Tongue (tissue), 2 donors: ENCODE results near the gene TGFB3. TPM values are rescaled to one million over a fixed set of nuclear protein-coding genes. Genes with fewer than 3 reads are reported as not detected.
"Not testable (repeated sequence)": the region's sequence is repeated elsewhere in the genome, so short reads cannot be mapped to it uniquely, and the experiment has no call there.

Experiments
- DNase-seq: peaks from one replicate; pipeline ENCODE4 v3.0.0-alpha.2; 2015
- total RNA-seq: library from RNA; depleted of rRNA; stranded (reverse); fragments of >200 nt; gene quantifications from one replicate; pipeline ENCODE4 v1.2.3, GENCODE V29; 2014

TGFB3 gene
- 69.4 TPM for total RNA-seq

- DNase-seq, result peak; percentile 97
Measured at GRCh38 chr14:75981426-75982265, at the start of gene TGFB3. Gene TGFB3 (minus strand): TSS chr14:75981995. CDS start chr14:75980893, 1,102 bp downstream.

GRCh38 chr14:76024211-76024907, 42.6 kb upstream of the TGFB3 start:
- DNase-seq, result no peak

GRCh38 chr14:76023757-76024156, 42.0 kb upstream of the TGFB3 start:
- no peak for DNase-seq

GRCh38 chr14:76022991-76023390, 41.2 kb upstream of the TGFB3 start:
- no peak for DNase-seq

- DNase-seq, result no peak
Measured at GRCh38 chr14:76019676-76020075, 37.9 kb upstream of the TGFB3 start.

GRCh38 chr14:76015668-76016067, 33.9 kb upstream of the TGFB3 start:
- DNase-seq, result no peak

- no peak for DNase-seq
Measured at GRCh38 chr14:76015191-76015590, 33.4 kb upstream of the TGFB3 start.

GRCh38 chr14:76012354-76012753, 30.6 kb upstream of the TGFB3 start:
- DNase-seq, result peak; percentile 76

GRCh38 chr14:76011930-76012329, 30.1 kb upstream of the TGFB3 start:
- DNase-seq, result no peak

- DNase-seq, result not testable (repeated sequence)
Measured at GRCh38 chr14:76009627-76010026, 27.8 kb upstream of the TGFB3 start.

- no peak for DNase-seq
Measured at GRCh38 chr14:76007852-76008251, 26.1 kb upstream of the TGFB3 start.

- no peak for DNase-seq
Measured at GRCh38 chr14:76007379-76007778, 25.6 kb upstream of the TGFB3 start.

GRCh38 chr14:76006253-76006652, 24.5 kb upstream of the TGFB3 start:
- DNase-seq, result no peak

GRCh38 chr14:76002383-76002782, 20.6 kb upstream of the TGFB3 start:
- no peak for DNase-seq

- DNase-seq, result no peak
Measured at GRCh38 chr14:75999511-76000190, 17.9 kb upstream of the TGFB3 start.

- no peak for DNase-seq
Measured at GRCh38 chr14:75996488-75996887, 14.7 kb upstream of the TGFB3 start.

- DNase-seq, result peak; percentile 93
Measured at GRCh38 chr14:75995372-75996041, 13.7 kb upstream of the TGFB3 start.

- DNase-seq, result no peak
Measured at GRCh38 chr14:75993567-75994041, 11.8 kb upstream of the TGFB3 start.

- no peak for DNase-seq
Measured at GRCh38 chr14:75991753-75992152, 10.0 kb upstream of the TGFB3 start.

GRCh38 chr14:75990297-75990696, 8.5 kb upstream of the TGFB3 start:
- DNase-seq, result no peak

- DNase-seq, result no peak
Measured at GRCh38 chr14:75989134-75989533, 7.3 kb upstream of the TGFB3 start.
